Breast epithelium (tissue), 4 donors: Measurements from ENCODE around the gene ANGPT4. TPM values are rescaled to one million over a fixed set of nuclear protein-coding genes. Genes with fewer than 3 reads are reported as not detected.

Experiments
- DNase-seq, 2 donors: peaks; one replicate each; pipeline ENCODE4 v3.0.0-alpha.2; 2019; ENCODE audit warnings: low spot score in 2 of 2
- H3K27ac ChIP-seq, 2 donors: fragments of 200-600 bp; sonication (generic) in 1 of 2; one replicate each; pipeline ENCODE4 v1.5.1; 2016 to 2019; ENCODE audit warnings: mild to moderate bottlenecking in 1 of 2
- H3K27me3 ChIP-seq, 2 donors: fragments of 200-600 bp; sonication (generic) in 1 of 2; one replicate each; pipeline versions ENCODE4 v1.5.1 to v1.6.0; 2017 to 2019; ENCODE audit warnings: control low read depth in 1 of 2, mild to moderate bottlenecking in 1 of 2
- H3K36me3 ChIP-seq: fragments of 200-600 bp; one replicate; pipeline ENCODE4 v1.5.1; 2019
- H3K4me1 ChIP-seq, 2 donors: fragments of 200-600 bp; sonication (generic); one replicate each; pipeline ENCODE4 v1.5.1; 2016 to 2019; ENCODE audit warnings: control low read depth in 1 of 2
- H3K4me3 ChIP-seq, 3 donors: fragments of 200-600 bp; sonication (generic); 1 replicate in 2 of 3; 2 replicates in 1 of 3; pipeline ENCODE4 v1.5.1; 2016 to 2019; ENCODE audit warnings: mild to moderate bottlenecking in 3 of 3, moderate library complexity in 2 of 3
- H3K9me3 ChIP-seq, 2 donors: fragments of 200-600 bp; sonication (generic) in 1 of 2; one replicate each; pipeline ENCODE4 v1.5.1; 2016 to 2019; ENCODE audit warnings: control low read depth in 1 of 2
- CTCF ChIP-seq, 3 donors: fragments of 450-650 bp; IDR thresholded peaks; one replicate each; pipeline ENCODE4 v1.5.1; 2016 to 2017; ENCODE audit warnings: antibody characterized with exemption in 3 of 3, mild to moderate bottlenecking in 3 of 3, moderate library complexity in 3 of 3
- POLR2A ChIP-seq: fragments of 450-650 bp; IDR thresholded peaks from one replicate; pipeline ENCODE4 v1.6.1; 2016; ENCODE audit warnings: antibody characterized with exemption, mild to moderate bottlenecking, moderate library complexity
- POLR2AphosphoS5 ChIP-seq, 3 donors: sonication (generic); formaldehyde crosslinking; IDR thresholded peaks; one replicate each; pipeline ENCODE4 v1.6.1; 2017; ENCODE audit warnings: antibody characterized with exemption in 3 of 3
- intact Hi-C: fragments of 100-400 bp; cut with DNase I; formaldehyde crosslinking; loops from one replicate; pipeline ENCODE4 v1.15.1; 2023; ENCODE audit warnings: low total_unique reads
- total RNA-seq, 3 donors: library from RNA; depleted of rRNA; stranded (reverse); fragments of >200 nt; gene quantifications; one replicate each; pipeline ENCODE4 v1.1.0, GENCODE V29; 2016

The ANGPT4 gene
- total RNA-seq, 3 donors from 2014 or later: 0.66 to 18.4 (median 1.0) TPM

- no peaks in the 10 kb centered on the region for H3K4me1 ChIP-seq
These were observed 26.5 kb upstream of the ANGPT4 start for GRCh38 chr20:942611-943010.

GRCh38 chr20:940926-941325 lies 24.8 kb upstream of the ANGPT4 start:
- intact Hi-C loops: no loop called here

More at GRCh38 chr20:942611-943010, 26.5 kb upstream of the ANGPT4 start:
- TF ChIP-seq POLR2AphosphoS5 (IDR thresholded peaks at IDR 0.05) (no peak), POLR2A (no peak), CTCF (IDR thresholded peaks at IDR 0.05) (no peak)
- intact Hi-C loops: no loop called here
- Histone ChIP-seq H3K27ac (no peak overlapping the region), H3K27me3 (peaks cover 0 to 16% of the 10 kb centered on the region in 2 donors), H3K9me3 (no peaks in the 10 kb centered on the region), H3K4me3 (no peak overlapping the region), H3K36me3 (no peaks in the 10 kb centered on the region)
- DNase-seq: no peak

GRCh38 chr20:939606-940005 lies 23.5 kb upstream of the ANGPT4 start:
- Histone ChIP-seq H3K4me1 (no peaks in the 10 kb centered on the region), H3K36me3 (no peaks in the 10 kb centered on the region), H3K9me3 (no peaks in the 10 kb centered on the region), H3K4me3 (no peak overlapping the region), H3K27me3 (no peaks in the 10 kb centered on the region), H3K27ac (no peak overlapping the region)
- no peak for DNase-seq
- intact Hi-C loops: no loop called here
- TF ChIP-seq POLR2A (no peak), POLR2AphosphoS5 (IDR thresholded peaks at IDR 0.05) (no peak), CTCF (IDR thresholded peaks at IDR 0.05) (no peak)

More at GRCh38 chr20:940926-941325, 24.8 kb upstream of the ANGPT4 start:
- TF ChIP-seq POLR2AphosphoS5 (IDR thresholded peaks at IDR 0.05) (no peak), POLR2A (no peak), CTCF (IDR thresholded peaks at IDR 0.05) (no peak)
- Histone ChIP-seq H3K27me3 (peaks cover 0 to 7% of the 10 kb centered on the region in 2 donors), H3K4me1 (no peaks in the 10 kb centered on the region), H3K4me3 (no peak overlapping the region), H3K36me3 (no peaks in the 10 kb centered on the region), H3K27ac (no peak overlapping the region), H3K9me3 (no peaks in the 10 kb centered on the region)
- DNase-seq: no peak

GRCh38 chr20:934186-934840 lies 18.2 kb upstream of the ANGPT4 start:
- Histone ChIP-seq H3K27me3 (no peaks in the 10 kb centered on the region), H3K4me1 (no peaks in the 10 kb centered on the region), H3K36me3 (no peaks in the 10 kb centered on the region), H3K27ac (no peak overlapping the region), H3K9me3 (peaks cover 9 to 21% of the 10 kb centered on the region in 2 donors), H3K4me3 (no peak overlapping the region)
- DNase-seq: no peak
- intact Hi-C loops: no loop called here
- no peak for TF ChIP-seq POLR2AphosphoS5 (IDR thresholded peaks at IDR 0.05)
- no peak for TF ChIP-seq POLR2A
- no peak for TF ChIP-seq CTCF (IDR thresholded peaks at IDR 0.05)

- Histone ChIP-seq H3K4me3 (no peak overlapping the region), H3K4me1 (no peaks in the 10 kb centered on the region), H3K27me3 (no peaks in the 10 kb centered on the region), H3K27ac (no peak overlapping the region), H3K9me3 (peaks cover 9 to 21% of the 10 kb centered on the region in 2 donors), H3K36me3 (no peaks in the 10 kb centered on the region)
- TF ChIP-seq CTCF (IDR thresholded peaks at IDR 0.05) (no peak), POLR2AphosphoS5 (IDR thresholded peaks at IDR 0.05) (no peak), POLR2A (no peak)
- no peak for DNase-seq
- intact Hi-C loops: no loop called here
These were observed 16.9 kb upstream of the ANGPT4 start for GRCh38 chr20:933029-933428.
